Lower leg skin (tissue), 3 donors: ENCODE results near the gene GTPBP4.

Experiments used
- POLR2A ChIP-seq, 2 donors: fragments of 450-650 bp; IDR thresholded peaks; one replicate each; pipeline ENCODE4 v1.6.1; 2016 to 2017; ENCODE audit warnings: antibody characterized with exemption in 2 of 2, mild to moderate bottlenecking in 1 of 2, moderate library complexity in 1 of 2
- TF ChIP-seq, protein P1 (sequence below), 3 donors: fragments of 450-650 bp; IDR thresholded peaks; one replicate each; pipeline ENCODE4 v1.5.1; 2016; ENCODE audit warnings: antibody characterized with exemption in 3 of 3, mild to moderate bottlenecking in 3 of 3, moderate library complexity in 2 of 3

DNA sequence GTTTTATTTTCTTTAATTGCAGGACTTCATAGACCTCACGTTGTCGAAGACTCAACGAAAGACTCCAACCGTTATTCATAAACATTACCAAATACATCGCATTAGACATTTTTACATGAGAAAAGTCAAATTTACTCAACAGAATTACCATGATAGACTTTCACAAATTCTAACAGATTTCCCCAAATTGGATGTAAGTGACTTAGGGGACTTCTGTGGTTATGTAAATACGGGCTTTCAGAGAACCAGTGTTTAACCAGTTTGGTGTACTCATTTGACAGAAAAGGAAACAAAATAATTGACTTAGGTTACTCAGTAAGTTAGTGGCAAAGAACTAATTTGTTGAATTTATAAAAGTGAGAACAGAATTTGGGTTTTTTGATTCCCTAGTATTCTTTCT lies 4.2 kb downstream of the GTPBP4 start:
- TF ChIP-seq, protein P1, sequence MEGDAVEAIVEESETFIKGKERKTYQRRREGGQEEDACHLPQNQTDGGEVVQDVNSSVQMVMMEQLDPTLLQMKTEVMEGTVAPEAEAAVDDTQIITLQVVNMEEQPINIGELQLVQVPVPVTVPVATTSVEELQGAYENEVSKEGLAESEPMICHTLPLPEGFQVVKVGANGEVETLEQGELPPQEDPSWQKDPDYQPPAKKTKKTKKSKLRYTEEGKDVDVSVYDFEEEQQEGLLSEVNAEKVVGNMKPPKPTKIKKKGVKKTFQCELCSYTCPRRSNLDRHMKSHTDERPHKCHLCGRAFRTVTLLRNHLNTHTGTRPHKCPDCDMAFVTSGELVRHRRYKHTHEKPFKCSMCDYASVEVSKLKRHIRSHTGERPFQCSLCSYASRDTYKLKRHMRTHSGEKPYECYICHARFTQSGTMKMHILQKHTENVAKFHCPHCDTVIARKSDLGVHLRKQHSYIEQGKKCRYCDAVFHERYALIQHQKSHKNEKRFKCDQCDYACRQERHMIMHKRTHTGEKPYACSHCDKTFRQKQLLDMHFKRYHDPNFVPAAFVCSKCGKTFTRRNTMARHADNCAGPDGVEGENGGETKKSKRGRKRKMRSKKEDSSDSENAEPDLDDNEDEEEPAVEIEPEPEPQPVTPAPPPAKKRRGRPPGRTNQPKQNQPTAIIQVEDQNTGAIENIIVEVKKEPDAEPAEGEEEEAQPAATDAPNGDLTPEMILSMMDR (IDR thresholded peaks at IDR 0.05): no peak
- no peak for TF ChIP-seq POLR2A (IDR thresholded peaks at IDR 0.05)
